Fibroblast of lung (primary cell): ENCODE measurements around the gene VWA1. TPM values are rescaled to one million over a fixed set of nuclear protein-coding genes. Genes with fewer than 3 reads are reported as not detected.
"Not testable (repeated sequence)": the region's sequence is repeated elsewhere in the genome, so short reads cannot be mapped to it uniquely, and the experiment has no call there.

Experiments used
- DNase-seq, 2 donors: peaks; one replicate each; pipeline versions ENCODE4 v3.0.0 to v3.0.0-alpha.2; 2010; ENCODE audit warnings: low read depth in 2 of 2
- H2AFZ ChIP-seq: 2 replicates; pipeline ENCODE4 v1.5.1; 2012; ENCODE audit warnings: low read length, control low read depth, inconsistent platforms
- H3K27ac ChIP-seq: 2 replicates; pipeline ENCODE4 v1.5.1; 2011; ENCODE audit warnings: low read length, control low read depth; ENCODE audit not compliant: insufficient read depth
- H3K27me3 ChIP-seq: 2 replicates; pipeline ENCODE4 v1.5.1; 2011; ENCODE audit warnings: mild to moderate bottlenecking, low read length; ENCODE audit not compliant: control insufficient read depth, insufficient read depth
- H3K36me3 ChIP-seq: 2 replicates; pipeline ENCODE4 v1.5.1; 2011; ENCODE audit warnings: low read length; ENCODE audit not compliant: control insufficient read depth, insufficient read depth
- H3K4me1 ChIP-seq: 2 replicates; pipeline ENCODE4 v1.5.1; 2011; ENCODE audit warnings: low read length; ENCODE audit not compliant: control insufficient read depth, insufficient read depth; ENCODE audit errors: extremely low read depth
- H3K4me2 ChIP-seq: 2 replicates; pipeline ENCODE4 v1.5.1; 2011; ENCODE audit warnings: low read length, control low read depth; ENCODE audit not compliant: insufficient read depth; ENCODE audit errors: extremely low read depth
- H3K4me3 ChIP-seq, 4 experiments: fragments of 200-600 bp in 1 of 4; sonication (generic) in 1 of 4; replicated peaks in 1 of 4; 2 replicates each; pipeline ENCODE4 v1.5.1; 2011 to 2016; ENCODE audit warnings: low read length in 4 of 4, low read depth in 3 of 4, mild to moderate bottlenecking in 3 of 4, control low read depth in 2 of 4, inconsistent platforms in 1 of 4, mixed read lengths in 1 of 4; ENCODE audit not compliant: insufficient read depth in 1 of 4; ENCODE audit errors: control extremely low read depth in 1 of 4
- H3K79me2 ChIP-seq: 2 replicates; pipeline ENCODE4 v1.5.1; 2012; ENCODE audit warnings: mild to moderate bottlenecking, low read length, inconsistent platforms; ENCODE audit not compliant: control insufficient read depth, insufficient read depth
- H3K9ac ChIP-seq: 2 replicates; pipeline ENCODE4 v1.5.1; 2011; ENCODE audit warnings: mild to moderate bottlenecking, low read length, control low read depth; ENCODE audit not compliant: insufficient read depth
- H3K9me3 ChIP-seq: 2 replicates; pipeline ENCODE4 v1.5.1; 2012; ENCODE audit warnings: low read depth, low read length; ENCODE audit not compliant: control insufficient read depth, insufficient read depth
- H4K20me1 ChIP-seq: 2 replicates; pipeline ENCODE4 v1.5.1; 2011; ENCODE audit warnings: low read length; ENCODE audit not compliant: control insufficient read depth, insufficient read depth; ENCODE audit errors: extremely low read depth
- EZH2 ChIP-seq: IDR thresholded peaks from 2 replicates; pipeline ENCODE4 v1.5.1; 2012; ENCODE audit warnings: low read length, control low read depth, mild to moderate bottlenecking; ENCODE audit errors: missing control alignments
- polyA plus RNA-seq, 2 donors: library from polyadenylated mRNA; depleted of rRNA in 1 of 2; stranded (reverse) in 1 of 2; unstranded in 1 of 2; fragments of >200 nt; gene quantifications; 2 replicates each; pipeline ENCODE4 v1.2.1, GENCODE V29; 2011 to 2012; ENCODE audit warnings: missing spikeins in 1 of 2
- total RNA-seq: library from RNA; depleted of rRNA; stranded (reverse); fragments of >200 nt; gene quantifications from 2 replicates; pipeline ENCODE4 v1.2.1, GENCODE V29; 2014
- TF ChIP-seq, protein P1 (sequence below), 2 donors: IDR thresholded peaks in 1 of 2; conservative IDR thresholded peaks in 1 of 2; 1 replicate in 1 of 2; 2 replicates in 1 of 2; pipeline ENCODE4 v1.5.1; 2011 to 2012; ENCODE audit warnings: low read length in 2 of 2, control low read depth in 1 of 2, inconsistent platforms in 1 of 2, low read depth in 1 of 2, mild to moderate bottlenecking in 1 of 2

The VWA1 gene
- total and polyA plus RNA-seq, 2 donors (not counting 1 experiment from before 2014, with no cell fraction given): 2.5 to 3.1 TPM

DNA sequence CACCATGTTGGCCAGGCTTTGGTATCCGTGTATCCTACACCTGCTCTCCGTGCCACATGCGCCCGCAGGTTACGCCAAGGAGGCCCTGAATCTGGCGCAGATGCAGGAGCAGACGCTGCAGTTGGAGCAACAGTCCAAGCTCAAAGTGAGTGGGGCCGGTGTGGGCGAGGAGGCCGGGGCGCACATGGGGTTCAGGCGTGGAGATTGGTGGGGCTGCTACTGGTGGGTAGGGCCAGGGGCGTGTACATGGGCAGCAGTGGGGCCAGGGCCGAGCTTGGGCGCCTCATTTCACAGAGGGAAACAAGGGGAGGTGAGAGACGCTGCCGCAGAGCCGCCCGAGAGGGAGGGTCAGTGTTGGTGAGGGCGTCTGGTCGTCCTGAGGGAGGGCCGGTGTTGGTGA lies 41.7 kb downstream of the VWA1 start:
- Histone ChIP-seq H3K79me2 (peaks cover 44% of the 10 kb centered on the region), H3K4me3 (no peak overlapping the region), H3K9ac (no peak overlapping the region), H3K9me3 (no peaks in the 10 kb centered on the region), H3K4me2 (no peak overlapping the region), H3K27me3 (no peaks in the 10 kb centered on the region), H2AFZ (no peak overlapping the region), H3K36me3 (peaks cover 22% of the 10 kb centered on the region), H4K20me1 (no peaks in the 10 kb centered on the region), H3K4me1 (no peaks in the 10 kb centered on the region), H3K27ac (no peak overlapping the region)
- TF ChIP-seq, protein P1, sequence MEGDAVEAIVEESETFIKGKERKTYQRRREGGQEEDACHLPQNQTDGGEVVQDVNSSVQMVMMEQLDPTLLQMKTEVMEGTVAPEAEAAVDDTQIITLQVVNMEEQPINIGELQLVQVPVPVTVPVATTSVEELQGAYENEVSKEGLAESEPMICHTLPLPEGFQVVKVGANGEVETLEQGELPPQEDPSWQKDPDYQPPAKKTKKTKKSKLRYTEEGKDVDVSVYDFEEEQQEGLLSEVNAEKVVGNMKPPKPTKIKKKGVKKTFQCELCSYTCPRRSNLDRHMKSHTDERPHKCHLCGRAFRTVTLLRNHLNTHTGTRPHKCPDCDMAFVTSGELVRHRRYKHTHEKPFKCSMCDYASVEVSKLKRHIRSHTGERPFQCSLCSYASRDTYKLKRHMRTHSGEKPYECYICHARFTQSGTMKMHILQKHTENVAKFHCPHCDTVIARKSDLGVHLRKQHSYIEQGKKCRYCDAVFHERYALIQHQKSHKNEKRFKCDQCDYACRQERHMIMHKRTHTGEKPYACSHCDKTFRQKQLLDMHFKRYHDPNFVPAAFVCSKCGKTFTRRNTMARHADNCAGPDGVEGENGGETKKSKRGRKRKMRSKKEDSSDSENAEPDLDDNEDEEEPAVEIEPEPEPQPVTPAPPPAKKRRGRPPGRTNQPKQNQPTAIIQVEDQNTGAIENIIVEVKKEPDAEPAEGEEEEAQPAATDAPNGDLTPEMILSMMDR (conservative IDR thresholded peaks at IDR 0.05 in 1 of 2, IDR thresholded peaks at IDR 0.05 in 1 of 2; ENCODE audit: low read depth in 1 of 2, low read length in 2 of 2): no peak
- TF ChIP-seq EZH2: no peak
- DNase-seq: no peak

DNA sequence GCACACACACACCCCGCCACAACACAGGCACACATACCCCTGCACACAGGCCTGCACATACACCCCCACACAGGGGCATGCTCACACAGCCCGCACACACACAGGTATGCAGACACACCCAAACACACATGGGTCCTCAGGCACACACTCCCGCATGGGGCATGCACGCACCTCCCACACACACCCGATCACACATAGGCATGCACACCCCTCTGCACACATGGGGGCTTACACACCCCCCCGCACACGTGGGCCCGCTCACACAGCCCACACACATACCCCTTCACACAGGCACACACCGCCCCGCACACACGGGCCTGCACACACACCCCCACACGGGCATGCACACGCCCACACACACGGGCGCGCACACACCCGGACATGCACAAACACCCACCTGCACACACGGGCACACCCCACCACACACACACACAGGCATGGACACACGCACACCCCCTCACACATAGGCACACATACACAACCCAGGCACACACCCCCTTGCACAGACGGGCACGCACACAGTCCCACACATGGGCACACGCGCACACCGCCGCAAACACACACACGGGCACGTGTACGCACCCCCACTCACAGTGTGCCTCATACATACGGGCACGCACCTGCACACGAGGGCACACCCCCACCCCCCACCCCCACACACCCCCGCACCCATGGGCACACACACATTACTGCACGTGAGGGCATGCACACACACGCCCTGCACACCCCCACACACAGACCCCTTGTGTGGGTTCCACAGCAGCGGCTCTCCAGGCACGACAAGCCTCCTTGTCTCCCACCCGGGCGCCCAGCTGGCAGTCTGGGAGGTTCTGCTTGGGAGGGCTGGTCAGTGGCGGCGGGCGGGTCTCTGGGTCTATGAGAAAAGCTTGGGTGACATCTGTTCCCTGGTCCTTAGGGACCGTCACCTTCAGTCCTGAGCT lies 44.3 kb downstream of the VWA1 start:
- H3K4me2 ChIP-seq: no peak overlapping the region
- H3K27ac ChIP-seq: no peak overlapping the region
- no peaks in the 10 kb centered on the region for H3K27me3 ChIP-seq
- H3K9me3 ChIP-seq: no peaks in the 10 kb centered on the region
- TF ChIP-seq, protein P1 (conservative IDR thresholded peaks at IDR 0.05 in 1 of 2, IDR thresholded peaks at IDR 0.05 in 1 of 2; ENCODE audit: low read depth in 1 of 2, low read length in 2 of 2): no peak
- TF ChIP-seq EZH2: no peak
- no peak overlapping the region for H3K4me3 ChIP-seq
- H3K9ac ChIP-seq: no peak overlapping the region
- peaks cover 33% of the 10 kb centered on the region for H3K36me3 ChIP-seq
- no peaks in the 10 kb centered on the region for H3K4me1 ChIP-seq
- H2AFZ ChIP-seq: no peak overlapping the region
- peaks cover 21% of the 10 kb centered on the region for H3K79me2 ChIP-seq
- DNase-seq: no peak
- no peaks in the 10 kb centered on the region for H4K20me1 ChIP-seq

DNA sequence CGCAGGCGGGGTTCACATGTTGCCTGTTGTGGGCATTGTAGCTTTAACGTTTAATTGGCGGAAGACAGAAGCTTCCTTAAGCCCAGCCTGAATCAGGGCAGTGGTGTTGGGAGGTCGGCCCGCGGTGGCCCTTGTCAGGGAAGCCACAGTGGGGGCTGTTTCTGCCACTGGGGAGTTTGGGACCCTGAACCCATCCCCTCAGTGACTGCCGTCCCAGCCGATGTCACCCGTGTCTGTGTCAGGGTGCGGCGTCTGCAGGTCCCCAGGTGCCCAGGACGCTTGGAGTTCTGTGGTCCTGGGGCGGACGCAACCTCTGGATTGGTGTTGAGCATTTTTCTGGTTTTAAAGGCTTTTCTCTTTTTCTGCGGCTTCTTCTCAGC lies 45.0 kb downstream of the VWA1 start:
- not testable (repeated sequence) for H3K4me1 ChIP-seq
- H3K79me2 ChIP-seq: peaks cover 17% of the 10 kb centered on the region

DNA sequence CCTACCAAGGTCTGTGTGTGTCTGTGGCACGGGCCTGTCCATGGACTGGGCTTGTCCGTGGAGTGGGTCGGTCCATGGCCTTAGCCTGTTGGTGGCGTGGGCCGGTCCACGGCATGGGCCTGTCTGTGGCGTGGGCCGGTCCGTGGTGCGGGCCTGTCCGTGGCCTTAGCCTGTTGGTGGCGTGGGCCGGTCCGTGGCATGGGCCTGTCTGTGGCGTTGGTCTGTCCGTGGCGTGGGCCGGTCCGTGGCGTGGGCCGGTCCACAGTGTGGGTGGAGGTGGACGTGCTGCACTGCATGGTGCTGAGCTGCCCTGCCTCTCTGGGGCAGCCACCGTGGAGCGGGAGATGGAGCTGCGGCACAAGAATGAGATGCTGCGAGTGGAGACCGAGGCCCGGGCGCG lies 46.3 kb downstream of the VWA1 start:
- not testable (repeated sequence) for H3K4me2 ChIP-seq, H3K9ac ChIP-seq, H3K4me3 ChIP-seq, H3K27me3 ChIP-seq, H4K20me1 ChIP-seq, H3K27ac ChIP-seq, H2AFZ ChIP-seq, DNase-seq, H3K4me1 ChIP-seq, H3K9me3 ChIP-seq
- Histone ChIP-seq H3K79me2 (peaks cover 10% of the 10 kb centered on the region), H3K36me3 (peaks cover 33% of the 10 kb centered on the region)

More for the DNA sequence above, 45.0 kb downstream of the VWA1 start:
- not testable (repeated sequence) for H3K9ac ChIP-seq, H4K20me1 ChIP-seq, H3K9me3 ChIP-seq, H3K4me2 ChIP-seq, H3K4me3 ChIP-seq, H3K27ac ChIP-seq, DNase-seq, H3K27me3 ChIP-seq, H2AFZ ChIP-seq
- H3K36me3 ChIP-seq: peaks cover 33% of the 10 kb centered on the region
